NCI-H748 (cell line): ENCODE results near the gene IGF1.
"Not testable (repeated sequence)": the region's sequence is repeated elsewhere in the genome, so short reads cannot be mapped to it uniquely, and the experiment has no call there.

Experiments
- DNase-seq: peaks from one replicate; lab custom pipeline; 2025; ENCODE audit not compliant: unreplicated experiment; lab: John Stamatoyannopoulos, UW

Gene IGF1

GRCh38 chr12:102462795-102463465 lies 17.4 kb downstream of the IGF1 start:
- no peak for DNase-seq

GRCh38 chr12:102462386-102462785 lies 18.0 kb downstream of the IGF1 start:
- DNase-seq: no peak

- DNase-seq: no peak
These were observed 18.9 kb downstream of the IGF1 start for GRCh38 chr12:102461501-102461900.

GRCh38 chr12:102459314-102459713 lies 21.0 kb downstream of the IGF1 start:
- DNase-seq: no peak

- no peak for DNase-seq
These were observed 25.3 kb downstream of the IGF1 start for GRCh38 chr12:102454808-102455760.

GRCh38 chr12:102454330-102454729 lies 26.0 kb downstream of the IGF1 start:
- no peak for DNase-seq

- no peak for DNase-seq
These were observed 27.8 kb downstream of the IGF1 start for GRCh38 chr12:102452605-102453004.

GRCh38 chr12:102449018-102449417 lies 31.3 kb downstream of the IGF1 start:
- not testable (repeated sequence) for DNase-seq

- DNase-seq: not testable (repeated sequence)
These were observed 32.9 kb downstream of the IGF1 start for GRCh38 chr12:102447426-102447825.

GRCh38 chr12:102444707-102445106 lies 35.7 kb downstream of the IGF1 start:
- no peak for DNase-seq

- no peak for DNase-seq
These were observed 36.3 kb downstream of the IGF1 start for GRCh38 chr12:102444093-102444492.

- no peak for DNase-seq
These were observed 39.2 kb downstream of the IGF1 start for GRCh38 chr12:102441077-102441596.

GRCh38 chr12:102439426-102440405 lies 40.6 kb downstream of the IGF1 start:
- no peak for DNase-seq

- no peak for DNase-seq
These were observed 41.5 kb downstream of the IGF1 start for GRCh38 chr12:102438827-102439210.

GRCh38 chr12:102438047-102438826 lies 42.1 kb downstream of the IGF1 start:
- DNase-seq: no peak

- DNase-seq: no peak
These were observed 42.9 kb downstream of the IGF1 start for GRCh38 chr12:102437511-102437910.

GRCh38 chr12:102436867-102437266 lies 43.5 kb downstream of the IGF1 start:
- DNase-seq: no peak

GRCh38 chr12:102435827-102436436 lies 44.4 kb downstream of the IGF1 start:
- DNase-seq: no peak

GRCh38 chr12:102433304-102433703 lies 47.1 kb downstream of the IGF1 start:
- DNase-seq: no peak

GRCh38 chr12:102430661-102431060 lies 49.7 kb downstream of the IGF1 start:
- DNase-seq: no peak
